GM11168 (cell line): ENCODE measurements around the gene SUMO2.
"Not testable (repeated sequence)": the region's sequence is repeated elsewhere in the genome, so short reads cannot be mapped to it uniquely, and the experiment has no call there.

Experiments
- in situ Hi-C: fragments of 300-500 bp; cut with MboI; formaldehyde crosslinking; loops from one replicate; pipeline ENCODE4 v1.12.0; 2022; ENCODE audit warnings: low sequenced_read_pairs; ENCODE audit not compliant: unreplicated experiment

Gene SUMO2

GRCh38 chr17:75127936-75128335 is 54.8 kb downstream of the SUMO2 start:
- in situ Hi-C loops = not testable (repeated sequence)

GRCh38 chr17:75126954-75127353 is 55.8 kb downstream of the SUMO2 start:
- in situ Hi-C loops = no loop called here

- in situ Hi-C loops = no loop called here
Observed at GRCh38 chr17:75125984-75126383, 56.8 kb downstream of the SUMO2 start.

GRCh38 chr17:75124819-75125162 is 58.0 kb downstream of the SUMO2 start:
- in situ Hi-C loops = no loop called here

GRCh38 chr17:75124041-75124818 is 58.5 kb downstream of the SUMO2 start:
- in situ Hi-C loops = no loop called here

GRCh38 chr17:75118307-75118706 is 64.5 kb downstream of the SUMO2 start:
- in situ Hi-C loops = loop anchor here (10.0 kb wide), 1 partner anchor 86 kb away; the partner anchor contains the start of gene NUP85

- in situ Hi-C loops = loop anchor here (10.0 kb wide), 1 partner anchor 88 kb away; the partner anchor contains the start of gene NUP85
Observed at GRCh38 chr17:75116737-75117136, 66.0 kb downstream of the SUMO2 start.
